ENCODE measurements around the gene CYBB. TPM values are rescaled to one million over a fixed set of nuclear protein-coding genes. Genes with fewer than 3 reads are reported as not detected.
A peak's percentile ranks its signal among the peaks of the same experiment; 100 is the strongest.

Gene CYBB
- total and polyA plus RNA-seq, 3 donors from 2014 or later, result 1.3 to 15.7 (median 4.2) TPM

DNA sequence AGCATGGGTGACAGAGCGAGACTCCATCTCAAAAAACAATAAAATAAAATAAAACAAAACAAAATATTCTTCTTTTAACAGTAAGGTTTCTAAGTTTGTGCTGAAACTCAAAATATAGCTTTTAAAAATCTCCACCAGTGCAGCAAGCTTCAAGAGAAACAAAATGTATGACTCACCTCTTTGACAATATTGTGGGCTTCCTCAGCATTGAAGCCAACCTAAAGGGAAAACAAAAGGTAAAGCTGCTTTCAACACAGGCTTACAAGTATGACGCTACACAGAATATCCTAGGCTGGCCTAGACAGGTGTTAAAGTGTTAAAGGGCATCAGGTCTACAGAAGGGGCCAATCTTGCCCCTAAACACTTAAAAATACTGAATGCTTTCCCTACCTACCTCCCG is 66.3 kb downstream of the CYBB start:
- Histone ChIP-seq H3K4me1 (no peaks in the 10 kb centered on the region), H3K27me3 (no peaks in the 10 kb centered on the region), H3K27ac (no peak overlapping the region), H3K4me3 (no peak overlapping the region), H3K9me3 (no peaks in the 10 kb centered on the region), H3K36me3 (ENCODE audit: low read depth, missing control alignments) (no peaks in the 10 kb centered on the region)
- no peak for DNase-seq
- TF ChIP-seq POLR2A (IDR thresholded peaks at IDR 0.05), result no peak
- TF ChIP-seq, protein P1, sequence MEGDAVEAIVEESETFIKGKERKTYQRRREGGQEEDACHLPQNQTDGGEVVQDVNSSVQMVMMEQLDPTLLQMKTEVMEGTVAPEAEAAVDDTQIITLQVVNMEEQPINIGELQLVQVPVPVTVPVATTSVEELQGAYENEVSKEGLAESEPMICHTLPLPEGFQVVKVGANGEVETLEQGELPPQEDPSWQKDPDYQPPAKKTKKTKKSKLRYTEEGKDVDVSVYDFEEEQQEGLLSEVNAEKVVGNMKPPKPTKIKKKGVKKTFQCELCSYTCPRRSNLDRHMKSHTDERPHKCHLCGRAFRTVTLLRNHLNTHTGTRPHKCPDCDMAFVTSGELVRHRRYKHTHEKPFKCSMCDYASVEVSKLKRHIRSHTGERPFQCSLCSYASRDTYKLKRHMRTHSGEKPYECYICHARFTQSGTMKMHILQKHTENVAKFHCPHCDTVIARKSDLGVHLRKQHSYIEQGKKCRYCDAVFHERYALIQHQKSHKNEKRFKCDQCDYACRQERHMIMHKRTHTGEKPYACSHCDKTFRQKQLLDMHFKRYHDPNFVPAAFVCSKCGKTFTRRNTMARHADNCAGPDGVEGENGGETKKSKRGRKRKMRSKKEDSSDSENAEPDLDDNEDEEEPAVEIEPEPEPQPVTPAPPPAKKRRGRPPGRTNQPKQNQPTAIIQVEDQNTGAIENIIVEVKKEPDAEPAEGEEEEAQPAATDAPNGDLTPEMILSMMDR (IDR thresholded peaks at IDR 0.05), result no peak
- intact Hi-C loops (cut with DNase I; ENCODE audit: low total_unique reads), result loop anchor here (10.0 kb wide), 1 partner anchor 329 kb away; no protein-coding TSS in a partner anchor
- whole genome bisulfite sequencing, 2 donors, result 55 to 76% methylated on average over 3 of the region's 3 CpGs

DNA sequence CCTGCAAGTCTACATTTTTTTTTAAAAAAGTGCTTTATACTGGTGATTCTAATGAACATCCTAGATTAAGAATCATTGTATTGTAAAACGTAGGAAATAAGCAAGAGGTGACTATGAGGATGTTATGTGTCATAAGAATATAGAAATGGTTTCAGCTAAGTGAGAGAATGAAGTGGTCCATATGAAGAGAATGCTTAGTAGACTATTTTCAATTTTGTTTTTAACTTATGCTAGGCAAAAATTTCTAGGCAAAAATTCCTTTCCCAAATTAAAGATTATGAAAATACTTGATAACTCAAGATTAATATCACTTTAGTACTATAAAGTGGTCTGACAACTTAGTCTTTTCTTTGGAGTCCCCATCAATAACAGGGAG is 66.7 kb downstream of the CYBB start:
- WGBS, 2 donors, result 10 to 20% methylated on average over 1 of the region's 1 CpG
- no peaks in the 10 kb centered on the region for H3K9me3 ChIP-seq
- DNase-seq, result no peak
- peak overlapping the region in 1 of 2 donors; percentile 84 for H3K27ac ChIP-seq
- H3K4me3 ChIP-seq, result peak overlapping the region; percentile 71 to 84
- no peaks in the 10 kb centered on the region for H3K27me3 ChIP-seq
- H3K36me3 ChIP-seq (ENCODE audit: low read depth, missing control alignments), result no peaks in the 10 kb centered on the region
- H3K4me1 ChIP-seq, result no peaks in the 10 kb centered on the region
- intact Hi-C loops (cut with DNase I; ENCODE audit: low total_unique reads), result loop anchor here (10.0 kb wide), 1 partner anchor 328 kb away; no protein-coding TSS in a partner anchor
- TF ChIP-seq POLR2A (IDR thresholded peaks at IDR 0.05), result no peak
- TF ChIP-seq, protein P1 (IDR thresholded peaks at IDR 0.05), result no peak

DNA sequence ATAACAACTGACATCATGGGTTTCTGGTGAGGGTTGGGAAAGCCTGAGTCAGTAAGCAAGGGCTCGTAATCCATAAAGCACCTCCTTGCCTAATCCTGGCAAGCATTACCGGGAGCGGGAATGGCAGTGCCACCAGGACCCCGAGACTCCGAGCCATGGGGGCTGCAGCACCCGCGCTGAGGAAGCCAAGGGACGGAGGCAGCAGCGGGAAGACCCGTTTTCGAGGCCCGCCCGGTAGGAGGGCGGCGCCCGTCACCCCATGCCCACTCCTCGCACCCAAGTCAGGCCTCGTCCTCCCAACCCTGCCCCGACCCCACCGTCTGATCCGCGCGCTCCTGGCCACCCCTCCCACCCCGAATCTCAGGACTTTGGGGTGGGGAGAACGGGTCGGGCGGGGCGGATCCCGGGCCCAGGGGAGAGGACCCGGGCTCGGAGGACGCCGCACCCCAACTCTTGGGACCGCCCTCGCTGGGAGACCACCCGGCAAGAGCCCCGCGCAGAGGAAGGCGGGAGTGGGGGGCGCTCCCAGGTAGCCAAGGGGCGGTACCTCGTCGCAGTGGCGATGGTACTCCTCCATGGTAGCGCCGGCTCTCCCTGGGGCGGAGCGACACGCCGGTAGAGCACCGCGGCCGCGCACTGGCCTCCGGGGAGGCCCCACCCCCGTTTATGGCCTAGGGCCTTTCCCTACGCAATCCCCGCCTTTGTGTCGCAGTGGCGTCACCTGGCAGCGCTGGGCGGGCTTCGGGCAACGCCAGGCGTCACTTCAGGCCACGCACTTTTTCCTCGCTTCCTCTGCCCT is 67.3 kb downstream of the CYBB start, which contains the start of gene DYNLT3:
TSS of gene DYNLT3 (minus strand) at position 638 of the 799 bp plus-strand sequence. CDS start at position 577, 61 bp downstream.
- intact Hi-C loops (cut with DNase I; ENCODE audit: low total_unique reads), result loop anchor here (10.0 kb wide), 1 partner anchor 328 kb away; no protein-coding TSS in a partner anchor
- peak within 1 kb of the TSS; percentile 71 to 84 for H3K4me3 ChIP-seq
- TF ChIP-seq, protein P1 (IDR thresholded peaks at IDR 0.05), result no peak
- no peak for TF ChIP-seq POLR2A (IDR thresholded peaks at IDR 0.05)

DNA sequence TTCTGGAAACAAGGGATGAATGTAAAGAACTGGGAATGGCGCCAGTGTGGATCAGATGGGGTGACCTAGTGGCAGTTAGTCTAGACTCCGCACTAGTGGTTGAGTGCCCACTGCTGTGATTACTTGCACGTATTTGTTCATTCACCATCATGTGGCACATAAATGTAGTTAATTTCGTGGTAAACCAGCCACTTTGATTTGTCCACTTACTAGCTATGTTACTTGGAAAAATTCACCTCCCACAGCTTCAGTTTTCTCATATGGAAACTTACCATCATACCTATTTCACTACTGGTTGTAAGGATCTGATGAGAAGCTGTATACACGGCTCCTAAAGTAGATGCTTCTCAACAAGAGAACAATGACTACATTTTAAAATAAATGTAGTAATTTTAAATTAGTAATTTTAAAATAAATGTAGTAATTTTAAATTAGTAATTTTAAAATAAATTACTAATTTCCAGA is 67.9 kb downstream of the CYBB start:
- no peak for DNase-seq
- intact Hi-C loops (cut with DNase I; ENCODE audit: low total_unique reads), result loop anchor here (10.0 kb wide), 1 partner anchor 327 kb away; no protein-coding TSS in a partner anchor
- Histone ChIP-seq H3K4me1 (no peaks in the 10 kb centered on the region), H3K27me3 (no peaks in the 10 kb centered on the region), H3K36me3 (ENCODE audit: low read depth, missing control alignments) (no peaks in the 10 kb centered on the region), H3K4me3 (peak overlapping the region; percentile 71 to 84), H3K9me3 (no peaks in the 10 kb centered on the region), H3K27ac (peak overlapping the region; percentile 84 to 88)
- TF ChIP-seq, protein P1 (IDR thresholded peaks at IDR 0.05), result no peak
- no peak for TF ChIP-seq POLR2A (IDR thresholded peaks at IDR 0.05)
- 4 to 36% methylated on average over 1 to 5 of the region's 5 CpGs for WGBS, 2 donors

More for the DNA sequence above, 67.3 kb downstream of the CYBB start, which contains the start of gene DYNLT3:
- Histone ChIP-seq H3K27me3 (no peaks in the 10 kb centered on the region), H3K27ac (peak within 1 kb of the TSS; percentile 84 to 88), H3K36me3 (ENCODE audit: low read depth, missing control alignments) (no peaks in the 10 kb centered on the region), H3K4me1 (no peaks in the 10 kb centered on the region), H3K9me3 (no peaks in the 10 kb centered on the region)
- peak; percentile 83 for DNase-seq
- WGBS, 2 donors, result 1% methylated on average over 40 of the region's 67 CpGs; no CpG with 5 or more reads in 1 of the 2 donors

Data from testis (tissue), 3 donors.